HG02981 (cell line): ENCODE measurements around the gene KCNQ1OT1.

Experiments
- ATAC-seq: cut with Tn5 transposase; IDR thresholded peaks from one replicate; pipeline ENCODE4 v1.9.1; 2021; ENCODE audit warnings: mild to moderate bottlenecking, moderate library complexity; ENCODE audit not compliant: unreplicated experiment

KCNQ1OT1 gene

GRCh38 chr11:2612884-2613571 lies 86.8 kb downstream of the KCNQ1OT1 start:
- no peak for ATAC-seq

- no peak for ATAC-seq
Observed at GRCh38 chr11:2609345-2609744, 90.4 kb downstream of the KCNQ1OT1 start.

GRCh38 chr11:2599561-2600189 lies 100.1 kb downstream of the KCNQ1OT1 start:
- no peak for ATAC-seq

GRCh38 chr11:2595204-2595603 lies 104.6 kb downstream of the KCNQ1OT1 start:
- ATAC-seq = no peak

- no peak for ATAC-seq
Observed at GRCh38 chr11:2594267-2594666, 105.5 kb downstream of the KCNQ1OT1 start.

- ATAC-seq = no peak
Observed at GRCh38 chr11:2593393-2593950, 106.3 kb downstream of the KCNQ1OT1 start.

- no peak for ATAC-seq
Observed at GRCh38 chr11:2592559-2593392, 107.0 kb downstream of the KCNQ1OT1 start.

- no peak for ATAC-seq
Observed at GRCh38 chr11:2591805-2592204, 108.0 kb downstream of the KCNQ1OT1 start.

- ATAC-seq = no peak
Observed at GRCh38 chr11:2590965-2591754, 108.6 kb downstream of the KCNQ1OT1 start.

- no peak for ATAC-seq
Observed at GRCh38 chr11:2590131-2590964, 109.4 kb downstream of the KCNQ1OT1 start.

- no peak for ATAC-seq
Observed at GRCh38 chr11:2589538-2589934, 110.3 kb downstream of the KCNQ1OT1 start.

- ATAC-seq = no peak
Observed at GRCh38 chr11:2588809-2589537, 110.8 kb downstream of the KCNQ1OT1 start.

- no peak for ATAC-seq
Observed at GRCh38 chr11:2587976-2588748, 111.6 kb downstream of the KCNQ1OT1 start.

- no peak for ATAC-seq
Observed at GRCh38 chr11:2587132-2587930, 112.5 kb downstream of the KCNQ1OT1 start.

GRCh38 chr11:2586793-2587131 lies 113.0 kb downstream of the KCNQ1OT1 start:
- no peak for ATAC-seq

- no peak for ATAC-seq
Observed at GRCh38 chr11:2586087-2586792, 113.6 kb downstream of the KCNQ1OT1 start.

- no peak for ATAC-seq
Observed at GRCh38 chr11:2585566-2586086, 114.2 kb downstream of the KCNQ1OT1 start.
